PC-3 (cell line): Measurements from ENCODE around the gene PLEKHA1. TPM values are rescaled to one million over a fixed set of nuclear protein-coding genes. Genes with fewer than 3 reads are reported as not detected.

Experiments
- ATAC-seq: fragments of 200-7000 bp; cut with Tn5 transposase; 2 replicates; pipeline ENCODE4 v1.9.1; 2020; ENCODE audit warnings: mild to moderate bottlenecking, moderate library complexity
- BruUV-seq: library from RNA; stranded (reverse); fragments of 400-500 nt; replicated peaks from 2 replicates; lab custom pipeline; 2021; lab: Mats Ljungman, UMichigan
- CTCF ChIA-PET: fragments of 300-600 bp; sonication (Branson Sonifier 250); formaldehyde crosslinking; loops from one replicate; lab custom pipeline; 2022; ENCODE audit warnings: antibody characterized with exemption; lab: Charles Lee
- POLR2A ChIA-PET: fragments of 300-600 bp; sonication (Branson Sonifier 250); formaldehyde crosslinking; loops from one replicate; lab custom pipeline; 2022; ENCODE audit warnings: antibody characterized with exemption; ENCODE audit not compliant: unreplicated experiment; lab: Charles Lee
- DNase-seq: peaks from one replicate; pipeline ENCODE4 v3.0.0-alpha.2; 2015
- H2AFZ ChIP-seq: fragments of 300-600 bp; sonication (generic); 2 replicates; pipeline ENCODE4 v1.6.0; 2016; ENCODE audit warnings: antibody characterized with exemption, low read length
- H3F3A ChIP-seq: fragments of 300-600 bp; sonication (generic); one replicate; pipeline ENCODE4 v1.6.0; 2017; ENCODE audit warnings: antibody characterized with exemption, low read length, control low read depth, mild to moderate bottlenecking; ENCODE audit not compliant: unreplicated experiment
- H3K27ac ChIP-seq: fragments of 300-600 bp; sonication (generic); 2 replicates; pipeline ENCODE4 v1.5.1; 2016; ENCODE audit warnings: mild to moderate bottlenecking, low read length
- H3K27me3 ChIP-seq: fragments of 300-600 bp; sonication (generic); 2 replicates; pipeline ENCODE4 v1.6.1; 2016; ENCODE audit warnings: low read length, mixed read lengths
- H3K36me3 ChIP-seq: fragments of 300-600 bp; sonication (generic); 2 replicates; pipeline ENCODE4 v1.6.1; 2016; ENCODE audit warnings: low read depth, mixed run types, low read length, mixed read lengths
- H3K4me1 ChIP-seq: fragments of 300-600 bp; sonication (generic); 2 replicates; pipeline ENCODE4 v1.5.1; 2016; ENCODE audit warnings: low read length; ENCODE audit not compliant: insufficient read depth
- H3K4me2 ChIP-seq: fragments of 300-600 bp; sonication (generic); 2 replicates; pipeline ENCODE4 v1.6.0; 2016; ENCODE audit warnings: low read length
- H3K4me3 ChIP-seq: fragments of 300-600 bp; sonication (generic); 2 replicates; pipeline ENCODE4 v1.5.1; 2016; ENCODE audit warnings: mild to moderate bottlenecking, low read length, mixed read lengths
- H3K79me2 ChIP-seq: fragments of 300-600 bp; sonication (generic); 2 replicates; pipeline ENCODE4 v1.6.1; 2017; ENCODE audit warnings: low read length, mixed read lengths
- H3K9ac ChIP-seq: fragments of 300-600 bp; sonication (generic); 2 replicates; pipeline ENCODE4 v1.6.0; 2016; ENCODE audit warnings: mild to moderate bottlenecking, low read length
- H3K9me2 ChIP-seq: fragments of 300-600 bp; sonication (generic); replicated peaks from 2 replicates; pipeline ENCODE4 v1.6.1; 2016; ENCODE audit warnings: mixed run types, low read length, mixed read lengths
- H3K9me3 ChIP-seq: fragments of 300-600 bp; sonication (generic); 2 replicates; pipeline ENCODE4 v1.6.1; 2016; ENCODE audit warnings: low read length, mixed read lengths
- H4K20me1 ChIP-seq: fragments of 300-600 bp; sonication (generic); 2 replicates; pipeline ENCODE4 v1.6.1; 2016; ENCODE audit warnings: low read length, mixed read lengths
- CTCF ChIP-seq: fragments of 300-600 bp; sonication (generic); conservative IDR thresholded peaks from 2 replicates; pipeline ENCODE4 v1.5.1; 2017; ENCODE audit warnings: antibody characterized with exemption, low read depth, mild to moderate bottlenecking, low read length
- EZH2 ChIP-seq: fragments of 300-600 bp; sonication (generic); IDR thresholded peaks from one replicate; pipeline ENCODE4 v1.6.1; 2017; ENCODE audit warnings: antibody characterized with exemption, mild to moderate bottlenecking, low read length; ENCODE audit not compliant: unreplicated experiment
- EZH2phosphoT487 ChIP-seq: fragments of 300-600 bp; sonication (generic); IDR thresholded peaks from 2 replicates; pipeline ENCODE4 v1.6.1; 2018; ENCODE audit warnings: mild to moderate bottlenecking, antibody characterized with exemption, low read length, borderline replicate concordance
- intact Hi-C: fragments of 100-400 bp; cut with micrococcal nuclease; formaldehyde crosslinking; loops from 2 replicates; pipeline ENCODE4 v1.9.0; 2023
- total RNA-seq: library from RNA; depleted of rRNA; stranded (reverse); fragments of >200 nt; gene quantifications from 2 replicates; pipeline ENCODE4 v1.2.3, GENCODE V29; 2014

The PLEKHA1 gene
- total RNA-seq, 1 experiment from 2014 or later = 5.2 TPM

GRCh38 chr10:122359621-122360020, 14.9 kb upstream of the PLEKHA1 start:
- no TSS peak for BruUV-seq
- intact Hi-C loops = no loop called here
- CTCF ChIA-PET = no interaction called here

GRCh38 chr10:122361046-122361445, 13.5 kb upstream of the PLEKHA1 start:
- Histone ChIP-seq H3F3A (no peaks in the 10 kb centered on the region), H3K27ac (no peak overlapping the region), H2AFZ (no peak overlapping the region), H4K20me1 (no peaks in the 10 kb centered on the region), H3K9ac (no peak overlapping the region), H3K27me3 (no peaks in the 10 kb centered on the region), H3K4me1 (no peaks in the 10 kb centered on the region), H3K9me3 (no peaks in the 10 kb centered on the region), H3K79me2 (no peaks in the 10 kb centered on the region), H3K36me3 (no peaks in the 10 kb centered on the region), H3K4me2 (no peak overlapping the region), H3K9me2 (no peaks in the 10 kb centered on the region), H3K4me3 (no peak overlapping the region)
- DNase-seq (no peak), ATAC-seq (no peak)
- CTCF ChIA-PET = no interaction called here
- TF ChIP-seq CTCF = no peak
- TF ChIP-seq EZH2phosphoT487 = no peak
- no peak for TF ChIP-seq EZH2
- no TSS peak for BruUV-seq
- intact Hi-C loops = no loop called here
- POLR2A ChIA-PET = no interaction called here

More at GRCh38 chr10:122359621-122360020, 14.9 kb upstream of the PLEKHA1 start:
- Histone ChIP-seq H3K79me2 (no peaks in the 10 kb centered on the region), H3K4me3 (no peak overlapping the region), H3K4me2 (no peak overlapping the region), H2AFZ (no peak overlapping the region), H4K20me1 (no peaks in the 10 kb centered on the region), H3K9me3 (no peaks in the 10 kb centered on the region), H3K36me3 (no peaks in the 10 kb centered on the region), H3K27ac (no peak overlapping the region), H3K4me1 (no peaks in the 10 kb centered on the region), H3K9me2 (no peaks in the 10 kb centered on the region), H3K9ac (no peak overlapping the region), H3F3A (no peaks in the 10 kb centered on the region), H3K27me3 (no peaks in the 10 kb centered on the region)
- DNase-seq = no peak
- POLR2A ChIA-PET = no interaction called here
- TF ChIP-seq EZH2 (no peak), EZH2phosphoT487 (no peak), CTCF (no peak)
- no peak for ATAC-seq

- intact Hi-C loops = no loop called here
- Histone ChIP-seq H3K27me3 (no peaks in the 10 kb centered on the region), H3K9me2 (no peaks in the 10 kb centered on the region), H3K27ac (no peak overlapping the region), H3K36me3 (no peaks in the 10 kb centered on the region), H3F3A (no peaks in the 10 kb centered on the region), H3K9ac (no peak overlapping the region), H4K20me1 (no peaks in the 10 kb centered on the region), H2AFZ (no peak overlapping the region), H3K4me2 (no peak overlapping the region), H3K79me2 (no peaks in the 10 kb centered on the region), H3K9me3 (no peaks in the 10 kb centered on the region), H3K4me1 (no peaks in the 10 kb centered on the region), H3K4me3 (no peak overlapping the region)
- no TSS peak for BruUV-seq
- ChIA-PET CTCF (no interaction called here), POLR2A (no interaction called here)
- DNase-seq (no peak), ATAC-seq (no peak)
- no peak for TF ChIP-seq EZH2
- TF ChIP-seq EZH2phosphoT487 = no peak
- TF ChIP-seq CTCF = no peak
Measured at GRCh38 chr10:122362031-122362592, 12.4 kb upstream of the PLEKHA1 start.
